Spleen (tissue), 11 donors: ENCODE results near the gene NAPSA. TPM values are rescaled to one million over a fixed set of nuclear protein-coding genes. Genes with fewer than 3 reads are reported as not detected.

ENCODE experiments used
- DNase-seq: peaks from one replicate; pipeline ENCODE4 v3.0.0-alpha.2; 2020
- H3K27ac ChIP-seq, 8 donors: fragments of 200-600 bp; sonication (generic) in 7 of 8; 1 replicate in 4 of 8; 2 replicates in 4 of 8; pipeline versions ENCODE4 v1.5.0 to v1.8.0; 2016 to 2021; ENCODE audit warnings: inconsistent platforms in 4 of 8, mild to moderate bottlenecking in 4 of 8, moderate library complexity in 1 of 8
- H3K27me3 ChIP-seq, 7 donors: fragments of 200-600 bp; sonication (generic) in 6 of 7; replicated peaks in 1 of 7; 1 replicate in 4 of 7; 2 replicates in 3 of 7; pipeline versions ENCODE4 v1.5.0 to v1.8.0; 2016 to 2021; ENCODE audit warnings: inconsistent platforms in 3 of 7, mild to moderate bottlenecking in 1 of 7
- H3K36me3 ChIP-seq, 6 donors: fragments of 200-600 bp; sonication (generic) in 5 of 6; 1 replicate in 4 of 6; 2 replicates in 2 of 6; pipeline versions ENCODE4 v1.5.0 to v1.8.0; 2016 to 2021; ENCODE audit warnings: inconsistent platforms in 2 of 6
- H3K4me1 ChIP-seq, 6 donors: fragments of 200-600 bp; sonication (generic) in 5 of 6; 1 replicate in 3 of 6; 2 replicates in 3 of 6; pipeline versions ENCODE4 v1.5.0 to v1.8.0; 2016 to 2021; ENCODE audit warnings: inconsistent platforms in 3 of 6
- H3K4me3 ChIP-seq, 8 donors: fragments of 200-600 bp; sonication (generic) in 7 of 8; 1 replicate in 4 of 8; 2 replicates in 4 of 8; pipeline versions ENCODE4 v1.5.0 to v1.8.0; 2016 to 2021; ENCODE audit warnings: inconsistent platforms in 4 of 8, mild to moderate bottlenecking in 4 of 8, moderate library complexity in 2 of 8
- H3K9me3 ChIP-seq, 8 donors: fragments of 200-600 bp; sonication (generic) in 7 of 8; 1 replicate in 4 of 8; 2 replicates in 4 of 8; pipeline versions ENCODE4 v1.5.0 to v1.8.0; 2016 to 2021; ENCODE audit warnings: inconsistent platforms in 4 of 8
- POLR2A ChIP-seq, 3 donors: fragments of 450-650 bp; IDR thresholded peaks; one replicate each; pipeline ENCODE4 v1.5.1; 2017; ENCODE audit warnings: antibody characterized with exemption in 3 of 3, mild to moderate bottlenecking in 1 of 3
- POLR2AphosphoS5 ChIP-seq, 3 donors: sonication (generic); formaldehyde crosslinking; IDR thresholded peaks; one replicate each; pipeline ENCODE4 v1.5.1; 2017; ENCODE audit warnings: antibody characterized with exemption in 3 of 3
- WGBS, 5 donors: extraction: QIAGEN DNeasy Blood & Tissue Kit in 3 of 5; methylation state at CpG; one replicate each; pipeline versions ENCODE4 v1.1.5 to v1.1.7; 2013 to 2018; 5-methylcytosine and 5-hydroxymethylcytosine counted together
- intact Hi-C: fragments of 100-400 bp; cut with DNase I; formaldehyde crosslinking; loops from one replicate; pipeline ENCODE4 v1.15.0; 2023; ENCODE audit warnings: low total_unique reads
- polyA plus RNA-seq, 3 donors: library from polyadenylated mRNA; stranded (reverse); fragments of 200-250 nt; gene quantifications; one replicate each; pipeline ENCODE4 v1.2.1, GENCODE V29; 2013
- total RNA-seq, 7 donors: library from RNA; depleted of rRNA in 3 of 7; stranded (reverse); fragments of >200 nt in 3 of 7; fragmentation: NEBNext Ultra II Directional in 4 of 7; extraction: Animal tissue kit (Norgen Biotek cat#: 25700) in 4 of 7; gene quantifications; one replicate each; pipeline versions ENCODE4 v1.1.0 to v1.2.1, GENCODE V29; 2016 to 2021
- TF ChIP-seq, protein P1 (sequence below), 11 experiments: fragments of 200-600 bp in 7 of 11; fragments of 450-650 bp in 4 of 11; sonication (generic) in 4 of 11; IDR thresholded peaks in 8 of 11; conservative IDR thresholded peaks in 3 of 11; 1 replicate in 7 of 11; 2 replicates in 4 of 11; pipeline versions ENCODE4 v1.4.0 to v1.8.0; 2016 to 2021; ENCODE audit warnings: antibody characterized with exemption in 11 of 11, inconsistent platforms in 4 of 11, mild to moderate bottlenecking in 1 of 11
- donor health status: healthy with polysubstance abuse.
- donor health status: DM: no; HTN: no; CAD: no; lungs with moderate emphysema.
- donor health status: DM: no; HTN: no; CAD: no.
- donor health status: Bipolar disorder and iron deficiency.
- donor health status: healthy.
- donor health status: DM: no; HTN: no; CAD: no.
- donor health status: DM: yes; HTN: yes; CAD: no.

The NAPSA gene
- total and polyA plus RNA-seq, 10 donors, result 1.5 to 6.4 (median 2.7) TPM

- TF ChIP-seq, protein P1, sequence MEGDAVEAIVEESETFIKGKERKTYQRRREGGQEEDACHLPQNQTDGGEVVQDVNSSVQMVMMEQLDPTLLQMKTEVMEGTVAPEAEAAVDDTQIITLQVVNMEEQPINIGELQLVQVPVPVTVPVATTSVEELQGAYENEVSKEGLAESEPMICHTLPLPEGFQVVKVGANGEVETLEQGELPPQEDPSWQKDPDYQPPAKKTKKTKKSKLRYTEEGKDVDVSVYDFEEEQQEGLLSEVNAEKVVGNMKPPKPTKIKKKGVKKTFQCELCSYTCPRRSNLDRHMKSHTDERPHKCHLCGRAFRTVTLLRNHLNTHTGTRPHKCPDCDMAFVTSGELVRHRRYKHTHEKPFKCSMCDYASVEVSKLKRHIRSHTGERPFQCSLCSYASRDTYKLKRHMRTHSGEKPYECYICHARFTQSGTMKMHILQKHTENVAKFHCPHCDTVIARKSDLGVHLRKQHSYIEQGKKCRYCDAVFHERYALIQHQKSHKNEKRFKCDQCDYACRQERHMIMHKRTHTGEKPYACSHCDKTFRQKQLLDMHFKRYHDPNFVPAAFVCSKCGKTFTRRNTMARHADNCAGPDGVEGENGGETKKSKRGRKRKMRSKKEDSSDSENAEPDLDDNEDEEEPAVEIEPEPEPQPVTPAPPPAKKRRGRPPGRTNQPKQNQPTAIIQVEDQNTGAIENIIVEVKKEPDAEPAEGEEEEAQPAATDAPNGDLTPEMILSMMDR (IDR thresholded peaks at IDR 0.05 in 8 of 11, conservative IDR thresholded peaks at IDR 0.05 in 3 of 11), result no peak
- TF ChIP-seq POLR2AphosphoS5 (IDR thresholded peaks at IDR 0.05) (no peak), POLR2A (IDR thresholded peaks at IDR 0.05) (no peak)
- Histone ChIP-seq H3K36me3 (peaks cover 0 to 11% (median 0%) of the 10 kb centered on the region in 6 donors), H3K27ac (no peak overlapping the region), H3K4me3 (no peak overlapping the region), H3K4me1 (peaks cover 5 to 30% (median 17%) of the 10 kb centered on the region in 6 donors), H3K27me3 (peaks cover 0 to 56% (median 27%) of the 10 kb centered on the region in 7 donors), H3K9me3 (peaks cover 0 to 9% (median 0%) of the 10 kb centered on the region in 8 donors)
- 92 to 95% (median 94%) methylated on average over 46 to 55 of the region's 55 CpGs for WGBS, 5 donors
- intact Hi-C loops, result no loop called here
- no peak for DNase-seq
These were observed 42.3 kb downstream of the NAPSA start for GRCh38 chr19:50322931-50323781.

GRCh38 chr19:50322234-50322633, 43.2 kb downstream of the NAPSA start:
- Histone ChIP-seq H3K4me3 (no peak overlapping the region), H3K4me1 (peaks cover 5 to 22% (median 14%) of the 10 kb centered on the region in 6 donors), H3K36me3 (peaks cover 0 to 11% (median 0%) of the 10 kb centered on the region in 6 donors), H3K27ac (no peak overlapping the region), H3K9me3 (peaks cover 0 to 7% (median 0%) of the 10 kb centered on the region in 8 donors), H3K27me3 (peaks cover 0 to 52% (median 17%) of the 10 kb centered on the region in 7 donors)
- TF ChIP-seq, protein P1 (IDR thresholded peaks at IDR 0.05 in 8 of 11, conservative IDR thresholded peaks at IDR 0.05 in 3 of 11), result no peak
- TF ChIP-seq POLR2A (IDR thresholded peaks at IDR 0.05), result no peak
- no peak for TF ChIP-seq POLR2AphosphoS5 (IDR thresholded peaks at IDR 0.05)
- intact Hi-C loops, result no loop called here
- WGBS, 5 donors, result 79 to 85% (median 80%) methylated on average over 12 of the region's 12 CpGs
- peak; percentile 50 for DNase-seq

DNA sequence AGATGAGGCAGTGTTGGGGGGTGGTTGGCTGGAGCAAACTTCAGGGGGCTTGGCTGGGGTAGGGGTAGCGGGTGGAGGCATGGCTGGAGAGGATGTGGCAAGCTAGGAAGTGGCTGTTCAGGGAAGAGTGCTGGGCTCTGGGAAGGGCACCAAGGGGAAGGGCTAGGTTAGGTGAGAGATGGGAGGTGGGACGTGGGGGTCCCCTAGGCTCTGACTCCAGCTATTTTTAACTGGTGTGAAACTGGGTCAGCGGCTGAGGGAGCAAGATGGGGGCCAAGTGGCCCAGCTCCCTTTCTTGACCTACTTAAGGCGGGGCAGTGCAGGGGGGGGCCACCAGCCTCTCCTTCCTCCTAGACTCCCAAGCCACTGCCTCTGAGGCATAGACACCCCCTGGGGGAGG, 43.6 kb downstream of the NAPSA start:
- intact Hi-C loops, result no loop called here
- no peak for DNase-seq
- Histone ChIP-seq H3K4me1 (peaks cover 5 to 18% (median 14%) of the 10 kb centered on the region in 6 donors), H3K27me3 (peaks cover 0 to 52% (median 13%) of the 10 kb centered on the region in 7 donors), H3K36me3 (peaks cover 0 to 11% (median 0%) of the 10 kb centered on the region in 6 donors), H3K4me3 (no peak overlapping the region), H3K27ac (no peak overlapping the region), H3K9me3 (peaks cover 0 to 7% (median 0%) of the 10 kb centered on the region in 8 donors)
- TF ChIP-seq POLR2AphosphoS5 (IDR thresholded peaks at IDR 0.05) (no peak), POLR2A (IDR thresholded peaks at IDR 0.05) (no peak)
- TF ChIP-seq, protein P1 (IDR thresholded peaks at IDR 0.05 in 8 of 11, conservative IDR thresholded peaks at IDR 0.05 in 3 of 11), result no peak
- 65 to 85% (median 82%) methylated on average over 4 of the region's 4 CpGs for WGBS, 5 donors

DNA sequence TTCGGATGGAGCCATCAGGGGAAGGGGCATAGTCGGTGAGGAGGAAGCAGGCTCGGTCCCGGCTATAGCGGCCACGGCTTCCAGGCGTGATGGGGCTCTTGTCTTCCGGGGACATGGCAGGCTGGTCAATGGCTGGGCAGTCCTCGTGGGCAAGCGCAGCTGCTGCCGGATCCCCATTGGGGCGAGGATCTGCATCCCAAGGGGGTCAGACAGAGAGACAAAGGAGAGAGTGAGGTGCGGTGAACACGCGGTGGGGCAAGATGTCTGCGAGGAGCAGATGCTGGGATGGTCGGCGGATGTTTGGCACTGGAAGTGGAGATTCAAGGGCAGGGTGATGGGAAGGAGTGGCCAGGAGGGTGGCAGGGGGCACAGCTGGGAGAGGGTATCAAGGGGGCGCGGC, 44.8 kb downstream of the NAPSA start:
- DNase-seq, result no peak
- TF ChIP-seq POLR2AphosphoS5 (IDR thresholded peaks at IDR 0.05) (no peak), POLR2A (IDR thresholded peaks at IDR 0.05) (no peak)
- TF ChIP-seq, protein P1 (IDR thresholded peaks at IDR 0.05 in 8 of 11, conservative IDR thresholded peaks at IDR 0.05 in 3 of 11), result no peak
- H3K4me3 ChIP-seq, result no peak overlapping the region
- WGBS, 5 donors, result 87 to 94% (median 89%) methylated on average over 20 of the region's 20 CpGs
- peaks cover 0 to 52% (median 3%) of the 10 kb centered on the region in 7 donors for H3K27me3 ChIP-seq
- intact Hi-C loops, result no loop called here
- peaks cover 0 to 13% (median 3%) of the 10 kb centered on the region in 6 donors for H3K4me1 ChIP-seq
- peaks cover 0 to 11% (median 0%) of the 10 kb centered on the region in 6 donors for H3K36me3 ChIP-seq
- peaks cover 0 to 2% (median 0%) of the 10 kb centered on the region in 8 donors for H3K9me3 ChIP-seq
- H3K27ac ChIP-seq, result no peak overlapping the region
